Stimulated activated CD4-positive, alpha-beta T cell treated with anti-CD3 and anti-CD28 coated beads, Interleukin-4, amount 100 ng/mL, for 4 hours (primary cell): ENCODE measurements around the gene DUS3L.

Experiments used
- DNase-seq, 2 experiments: peaks; one replicate each; pipeline ENCODE4 v3.0.0-alpha.2; 2020

DUS3L gene

GRCh38 chr19:5790559-5791520 lies at the start of gene DUS3L:
DUS3L (minus strand) TSS chr19:5791163; CDS start chr19:5791141, 22 bp downstream.
- peak; percentile 91 to 94 for DNase-seq

GRCh38 chr19:5839065-5840017 lies 48.4 kb upstream of the DUS3L start, which contains the start of gene FUT6:
FUT6 (minus strand) TSS chr19:5839702; CDS start chr19:5832567, 7,135 bp downstream.
- no peak for DNase-seq

GRCh38 chr19:5838353-5839064 lies 47.5 kb upstream of the DUS3L start:
- DNase-seq: no peak

GRCh38 chr19:5837761-5838352 lies 46.9 kb upstream of the DUS3L start:
- no peak for DNase-seq

- DNase-seq: no peak
Observed at GRCh38 chr19:5832527-5833216, 41.7 kb upstream of the DUS3L start.

- DNase-seq: no peak
Observed at GRCh38 chr19:5832061-5832460, 41.1 kb upstream of the DUS3L start.

- DNase-seq: no peak
Observed at GRCh38 chr19:5831159-5831558, 40.2 kb upstream of the DUS3L start.

GRCh38 chr19:5829567-5830310 lies 38.8 kb upstream of the DUS3L start:
- no peak for DNase-seq

GRCh38 chr19:5828661-5829566 lies 38.0 kb upstream of the DUS3L start:
- peak in 1 of 2 experiments; percentile 38 for DNase-seq

- peak; percentile 93 to 96 for DNase-seq
Observed at GRCh38 chr19:5827891-5828660, 37.1 kb upstream of the DUS3L start.

GRCh38 chr19:5827342-5827890 lies 36.5 kb upstream of the DUS3L start:
- no peak for DNase-seq

GRCh38 chr19:5826531-5827341 lies 35.8 kb upstream of the DUS3L start:
- DNase-seq: no peak

- DNase-seq: no peak
Observed at GRCh38 chr19:5825178-5825577, 34.2 kb upstream of the DUS3L start.

GRCh38 chr19:5824751-5825150 lies 33.8 kb upstream of the DUS3L start:
- no peak for DNase-seq

- DNase-seq: no peak
Observed at GRCh38 chr19:5823579-5824281, 32.8 kb upstream of the DUS3L start.

- DNase-seq: no peak
Observed at GRCh38 chr19:5822181-5822844, 31.4 kb upstream of the DUS3L start.
